ENCODE results near the gene IPPK. TPM values are rescaled to one million over a fixed set of nuclear protein-coding genes. Genes with fewer than 3 reads are reported as not detected.
A peak's percentile ranks its signal among the peaks of the same experiment; 100 is the strongest.

Gene IPPK
- total and polyA plus RNA-seq, 8 donors = 1.9 to 6.5 (median 3.1) TPM

DNA sequence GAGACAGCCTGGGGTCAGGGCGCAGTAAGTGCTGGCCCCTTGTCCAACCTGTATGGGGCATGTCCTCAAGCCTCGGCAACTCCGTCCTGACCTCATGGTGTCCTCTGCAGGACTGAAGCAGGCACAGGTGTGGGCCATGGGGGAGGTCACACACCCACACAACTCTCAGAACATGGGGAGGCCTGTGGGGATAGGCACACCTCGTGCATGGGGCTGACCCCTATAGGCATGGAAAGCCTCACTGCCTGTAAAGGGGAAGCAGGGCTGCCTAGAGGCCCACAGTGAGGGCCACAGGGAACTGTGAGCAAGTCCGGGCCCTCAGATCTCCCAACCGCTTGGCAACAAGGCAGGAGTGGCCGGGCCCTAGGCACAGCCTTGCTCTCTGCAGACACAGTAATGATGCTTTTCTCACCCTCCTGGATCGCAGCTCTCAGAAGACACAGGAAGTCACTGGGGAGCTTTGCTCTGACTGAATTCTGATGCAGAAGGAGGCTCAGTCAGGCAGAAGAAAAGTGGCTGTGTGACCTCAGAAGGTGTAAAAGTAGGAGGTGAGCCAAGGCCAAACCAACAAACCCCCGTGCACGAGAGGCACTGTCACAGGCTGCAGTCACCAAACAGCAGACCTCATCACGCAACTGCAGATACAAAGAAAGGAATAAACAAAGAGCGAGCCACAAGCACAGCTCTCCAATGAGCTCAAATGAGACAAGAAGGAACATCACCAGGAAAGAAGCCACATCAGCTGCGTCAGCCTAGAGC is 5.4 kb downstream of the IPPK start:
- TF ChIP-seq, protein P1, sequence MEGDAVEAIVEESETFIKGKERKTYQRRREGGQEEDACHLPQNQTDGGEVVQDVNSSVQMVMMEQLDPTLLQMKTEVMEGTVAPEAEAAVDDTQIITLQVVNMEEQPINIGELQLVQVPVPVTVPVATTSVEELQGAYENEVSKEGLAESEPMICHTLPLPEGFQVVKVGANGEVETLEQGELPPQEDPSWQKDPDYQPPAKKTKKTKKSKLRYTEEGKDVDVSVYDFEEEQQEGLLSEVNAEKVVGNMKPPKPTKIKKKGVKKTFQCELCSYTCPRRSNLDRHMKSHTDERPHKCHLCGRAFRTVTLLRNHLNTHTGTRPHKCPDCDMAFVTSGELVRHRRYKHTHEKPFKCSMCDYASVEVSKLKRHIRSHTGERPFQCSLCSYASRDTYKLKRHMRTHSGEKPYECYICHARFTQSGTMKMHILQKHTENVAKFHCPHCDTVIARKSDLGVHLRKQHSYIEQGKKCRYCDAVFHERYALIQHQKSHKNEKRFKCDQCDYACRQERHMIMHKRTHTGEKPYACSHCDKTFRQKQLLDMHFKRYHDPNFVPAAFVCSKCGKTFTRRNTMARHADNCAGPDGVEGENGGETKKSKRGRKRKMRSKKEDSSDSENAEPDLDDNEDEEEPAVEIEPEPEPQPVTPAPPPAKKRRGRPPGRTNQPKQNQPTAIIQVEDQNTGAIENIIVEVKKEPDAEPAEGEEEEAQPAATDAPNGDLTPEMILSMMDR (IDR thresholded peaks at IDR 0.05) = no peak
- DNase-seq (peak in 1 of 6 donors; percentile 38), FAIRE-seq (no peak), ATAC-seq (no peak)
- intact Hi-C loops (cut with DNase I) = no loop called here
- Histone ChIP-seq H3K36me3 (no peaks in the 10 kb centered on the region), H3K27me3 (no peaks in the 10 kb centered on the region), H3K4me3 (no peak overlapping the region), H3K27ac (no peak overlapping the region), H3K4me1 (peaks cover 0 to 12% (median 12%) of the 10 kb centered on the region in 3 donors), H3K9me3 (no peaks in the 10 kb centered on the region)
- 74 to 75% methylated on average over 13 of the region's 13 CpGs for WGBS, 2 donors

DNA sequence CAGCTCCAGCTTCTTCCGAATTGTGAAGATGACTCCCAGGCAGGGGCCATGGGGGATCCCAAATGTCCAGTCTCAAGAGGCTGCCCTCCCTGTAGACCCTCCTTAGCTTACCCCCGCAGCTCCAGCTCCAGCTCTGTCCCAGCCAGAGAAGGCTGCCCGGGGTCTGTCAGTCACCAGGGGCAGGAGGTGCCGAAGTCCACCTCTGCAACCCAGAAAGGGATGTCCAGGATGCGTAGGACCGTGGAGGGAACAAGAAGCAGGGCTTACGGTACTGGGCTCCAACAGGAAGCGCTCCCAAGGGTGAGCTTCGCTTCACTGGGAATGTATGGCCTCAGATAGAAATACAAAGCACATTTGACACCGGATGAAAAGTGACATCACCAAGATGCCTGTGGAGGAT is 6.0 kb downstream of the IPPK start:
- H3K4me1 ChIP-seq = peaks cover 0 to 12% (median 12%) of the 10 kb centered on the region in 3 donors
- ATAC-seq = no peak
- FAIRE-seq = no peak
- H3K4me3 ChIP-seq = no peak overlapping the region
- H3K36me3 ChIP-seq = no peaks in the 10 kb centered on the region
- WGBS, 2 donors = 89 to 92% methylated on average over 10 of the region's 10 CpGs
- TF ChIP-seq, protein P1 (IDR thresholded peaks at IDR 0.05) = no peak
- no peaks in the 10 kb centered on the region for H3K9me3 ChIP-seq
- peak in 1 of 6 donors; percentile 27 for DNase-seq
- no peak overlapping the region for H3K27ac ChIP-seq
- no peaks in the 10 kb centered on the region for H3K27me3 ChIP-seq
- intact Hi-C loops (cut with DNase I) = no loop called here

DNA sequence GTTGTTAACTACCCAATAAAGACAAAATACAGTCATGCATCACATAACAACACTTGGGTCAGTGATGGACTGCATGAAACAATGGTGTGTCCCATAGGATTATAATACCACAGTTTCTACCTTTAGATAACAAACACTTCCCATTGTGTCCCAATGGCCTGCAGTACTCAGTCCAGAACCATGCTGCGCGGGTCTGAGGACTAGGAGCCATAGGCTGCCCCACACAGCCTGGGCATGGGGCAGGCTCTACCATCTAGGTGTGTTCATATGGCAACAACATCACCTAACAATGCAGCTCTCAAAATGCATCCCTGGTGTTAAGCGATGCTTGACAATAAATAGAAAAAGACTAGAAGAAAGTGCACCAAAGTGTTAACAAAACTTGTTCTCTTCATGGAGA is 6.8 kb downstream of the IPPK start:
- Histone ChIP-seq H3K27me3 (no peaks in the 10 kb centered on the region), H3K27ac (no peak overlapping the region), H3K36me3 (no peaks in the 10 kb centered on the region), H3K4me3 (no peak overlapping the region), H3K4me1 (peaks cover 0 to 12% (median 12%) of the 10 kb centered on the region in 3 donors), H3K9me3 (no peaks in the 10 kb centered on the region)
- FAIRE-seq (no peak), ATAC-seq (no peak), DNase-seq (peak in 1 of 6 donors; percentile 21)
- intact Hi-C loops (cut with DNase I) = no loop called here
- TF ChIP-seq, protein P1 (IDR thresholded peaks at IDR 0.05) = no peak
- 95 to 98% methylated on average over 3 of the region's 3 CpGs for WGBS, 2 donors

DNA sequence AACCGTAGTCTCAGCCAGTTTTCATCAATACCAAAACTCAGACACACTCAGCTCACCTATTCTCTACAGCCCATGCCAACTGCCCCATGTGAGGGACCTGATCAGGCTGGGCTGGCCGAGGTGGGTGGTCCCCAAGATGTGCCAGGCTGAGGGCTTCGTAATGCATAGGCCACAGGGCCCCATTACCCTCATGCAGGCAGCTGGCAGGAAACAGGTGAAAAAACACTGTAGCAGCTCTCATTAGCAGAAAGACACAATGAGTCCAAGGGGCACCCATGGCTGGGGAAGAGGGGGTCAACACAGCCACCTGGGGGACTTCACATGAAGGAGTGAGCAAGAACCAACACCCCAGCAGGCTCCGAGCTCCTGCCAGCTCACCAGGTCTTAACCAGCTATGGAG is 8.2 kb downstream of the IPPK start:
- Histone ChIP-seq H3K36me3 (no peaks in the 10 kb centered on the region), H3K4me1 (peaks cover 0 to 12% (median 12%) of the 10 kb centered on the region in 3 donors), H3K27me3 (no peaks in the 10 kb centered on the region), H3K27ac (no peak overlapping the region), H3K9me3 (no peaks in the 10 kb centered on the region), H3K4me3 (no peak overlapping the region)
- intact Hi-C loops (cut with DNase I) = no loop called here
- no peak for ATAC-seq
- FAIRE-seq = no peak
- TF ChIP-seq, protein P1 (IDR thresholded peaks at IDR 0.05) = no peak
- DNase-seq = peak in 1 of 6 donors; percentile 20
- WGBS, 2 donors = 82 to 93% methylated on average over 4 of the region's 4 CpGs

DNA sequence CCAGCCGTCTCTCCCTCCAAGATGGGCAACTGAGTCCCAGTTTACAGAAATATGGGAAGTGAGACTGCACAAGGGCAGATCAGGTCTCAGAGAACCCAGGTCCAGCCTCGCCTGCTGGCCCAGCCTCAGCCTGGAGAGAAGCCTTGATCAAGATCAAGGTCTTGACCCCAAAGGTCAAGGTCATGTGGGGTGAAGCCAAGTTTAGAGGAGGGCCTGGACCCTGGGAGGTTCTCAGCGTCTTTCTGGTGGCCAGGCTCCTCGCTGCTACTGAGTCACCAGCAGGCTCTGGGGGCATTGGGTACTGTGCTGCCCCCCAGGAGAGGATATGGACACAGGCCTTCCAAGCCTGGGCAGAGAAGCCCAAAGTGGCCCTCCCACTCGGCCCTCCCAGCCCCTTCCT is 8.8 kb downstream of the IPPK start:
- Histone ChIP-seq H3K4me1 (peaks cover 0 to 6% (median 5%) of the 10 kb centered on the region in 3 donors), H3K27me3 (no peaks in the 10 kb centered on the region), H3K36me3 (no peaks in the 10 kb centered on the region), H3K9me3 (no peaks in the 10 kb centered on the region), H3K4me3 (no peak overlapping the region), H3K27ac (no peak overlapping the region)
- no peak for FAIRE-seq
- DNase-seq = peak in 1 of 6 donors; percentile 21
- ATAC-seq = no peak
- intact Hi-C loops (cut with DNase I) = no loop called here
- TF ChIP-seq, protein P1 (IDR thresholded peaks at IDR 0.05) = no peak
- 75 to 81% methylated on average over 5 of the region's 5 CpGs for WGBS, 2 donors
